RWPE2 (cell line): ENCODE data around the gene ATOH1.

ENCODE experiments used
- ATAC-seq: fragments of 200-7000 bp; cut with Tn5 transposase; 3 replicates; pipeline ENCODE4 v1.9.1; 2021; ENCODE audit warnings: low read depth
- DNase-seq: peaks from one replicate; pipeline ENCODE4 v3.0.0-alpha.2; 2020; ENCODE audit warnings: low spot score
- H3K27ac ChIP-seq: fragments of 450-650 bp; 2 replicates; pipeline ENCODE4 v1.5.1; 2017; ENCODE audit warnings: mild to moderate bottlenecking; ENCODE audit not compliant: poor library complexity, severe bottlenecking
- H3K27me3 ChIP-seq: fragments of 250-450 bp; sonication (Bioruptor Pico); 2 replicates; pipeline ENCODE4 v1.5.1; 2021; ENCODE audit warnings: mild to moderate bottlenecking, moderate library complexity; ENCODE audit not compliant: insufficient read depth, poor library complexity, severe bottlenecking
- H3K36me3 ChIP-seq: fragments of 250-450 bp; sonication (Bioruptor Pico); 2 replicates; pipeline ENCODE4 v1.5.1; 2020; ENCODE audit warnings: low read depth, mild to moderate bottlenecking, moderate library complexity
- H3K4me1 ChIP-seq: fragments of 250-450 bp; sonication (Bioruptor Pico); 2 replicates; pipeline ENCODE4 v1.5.1; 2021; ENCODE audit warnings: mild to moderate bottlenecking, moderate library complexity; ENCODE audit not compliant: insufficient read depth, poor library complexity, severe bottlenecking
- H3K4me3 ChIP-seq: fragments of 250-450 bp; sonication (Bioruptor Pico); 2 replicates; pipeline ENCODE4 v1.5.1; 2021; ENCODE audit warnings: mild to moderate bottlenecking, moderate library complexity; ENCODE audit not compliant: severe bottlenecking
- H3K9me3 ChIP-seq: fragments of 250-450 bp; sonication (Bioruptor Pico); 2 replicates; pipeline ENCODE4 v1.5.1; 2021; ENCODE audit warnings: mild to moderate bottlenecking, moderate library complexity; ENCODE audit not compliant: severe bottlenecking
- TF ChIP-seq, protein P1 (sequence below): fragments of 450-650 bp; IDR thresholded peaks from one replicate; pipeline ENCODE4 v1.5.1; 2017; ENCODE audit warnings: mild to moderate bottlenecking, moderate library complexity; ENCODE audit not compliant: poor library complexity, severe bottlenecking

ATOH1 gene

DNA sequence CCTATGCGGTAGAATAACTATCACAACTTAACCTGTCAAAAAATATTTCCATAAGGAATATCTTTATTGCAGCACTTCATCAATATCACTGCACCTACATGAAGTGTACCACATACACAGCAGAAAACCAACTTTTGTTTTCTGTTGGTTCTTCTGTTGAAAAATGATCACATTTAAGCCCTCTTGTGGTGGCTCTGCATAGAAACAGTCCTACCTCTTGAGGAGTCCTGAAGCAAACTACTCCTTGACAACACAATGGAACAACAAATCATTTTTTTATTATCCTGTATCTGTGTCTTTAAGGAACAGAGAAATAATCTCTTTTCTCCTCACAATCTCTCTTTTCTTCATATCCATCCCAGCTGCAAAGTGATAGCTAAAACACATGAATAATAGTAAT, 39.8 kb upstream of the ATOH1 start:
- Histone ChIP-seq H3K9me3 (no peaks in the 10 kb centered on the region), H3K4me1 (no peaks in the 10 kb centered on the region), H3K36me3 (no peaks in the 10 kb centered on the region), H3K27ac (no peak overlapping the region), H3K27me3 (no peaks in the 10 kb centered on the region), H3K4me3 (no peak overlapping the region)
- TF ChIP-seq, protein P1, sequence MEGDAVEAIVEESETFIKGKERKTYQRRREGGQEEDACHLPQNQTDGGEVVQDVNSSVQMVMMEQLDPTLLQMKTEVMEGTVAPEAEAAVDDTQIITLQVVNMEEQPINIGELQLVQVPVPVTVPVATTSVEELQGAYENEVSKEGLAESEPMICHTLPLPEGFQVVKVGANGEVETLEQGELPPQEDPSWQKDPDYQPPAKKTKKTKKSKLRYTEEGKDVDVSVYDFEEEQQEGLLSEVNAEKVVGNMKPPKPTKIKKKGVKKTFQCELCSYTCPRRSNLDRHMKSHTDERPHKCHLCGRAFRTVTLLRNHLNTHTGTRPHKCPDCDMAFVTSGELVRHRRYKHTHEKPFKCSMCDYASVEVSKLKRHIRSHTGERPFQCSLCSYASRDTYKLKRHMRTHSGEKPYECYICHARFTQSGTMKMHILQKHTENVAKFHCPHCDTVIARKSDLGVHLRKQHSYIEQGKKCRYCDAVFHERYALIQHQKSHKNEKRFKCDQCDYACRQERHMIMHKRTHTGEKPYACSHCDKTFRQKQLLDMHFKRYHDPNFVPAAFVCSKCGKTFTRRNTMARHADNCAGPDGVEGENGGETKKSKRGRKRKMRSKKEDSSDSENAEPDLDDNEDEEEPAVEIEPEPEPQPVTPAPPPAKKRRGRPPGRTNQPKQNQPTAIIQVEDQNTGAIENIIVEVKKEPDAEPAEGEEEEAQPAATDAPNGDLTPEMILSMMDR: peak; percentile 59
- DNase-seq (no peak), ATAC-seq (peak; percentile 42; the same call in 1 of the 3 replicates)

DNA sequence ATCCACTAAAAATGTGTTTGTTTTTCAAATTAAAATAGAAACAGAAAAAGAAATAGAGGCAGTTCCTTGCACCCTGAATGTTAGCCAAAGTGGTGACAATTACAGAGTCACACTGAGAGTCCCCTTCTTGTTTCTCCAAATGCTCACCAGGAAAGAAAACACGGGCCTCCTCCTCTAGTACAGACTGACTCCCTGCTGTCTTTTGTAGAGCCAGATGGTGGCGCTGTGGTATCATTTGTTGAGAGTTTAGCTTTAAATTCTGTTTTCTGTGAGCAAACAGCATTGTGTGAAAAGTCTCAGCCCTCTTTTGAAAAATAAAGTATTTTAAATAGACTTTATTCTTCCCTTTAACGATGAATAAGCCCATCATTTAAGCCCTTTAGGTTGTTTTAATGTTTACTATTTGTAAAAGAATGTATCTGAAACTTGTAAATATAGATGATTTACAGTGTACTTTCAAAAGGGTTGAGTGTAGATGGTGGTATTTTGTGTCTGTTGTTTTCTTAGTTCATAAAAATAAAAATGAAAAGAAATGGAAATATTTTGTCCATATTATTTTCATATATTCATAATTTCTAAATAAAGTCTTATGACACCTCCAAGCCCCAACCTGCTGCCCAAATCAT, 36.9 kb upstream of the ATOH1 start:
- DNase-seq: no peak
- Histone ChIP-seq H3K4me3 (no peak overlapping the region), H3K9me3 (no peaks in the 10 kb centered on the region), H3K27me3 (no peaks in the 10 kb centered on the region), H3K36me3 (no peaks in the 10 kb centered on the region), H3K4me1 (no peaks in the 10 kb centered on the region), H3K27ac (no peak overlapping the region)
- TF ChIP-seq, protein P1: peak; percentile 88
- peak; percentile 68 for ATAC-seq

DNA sequence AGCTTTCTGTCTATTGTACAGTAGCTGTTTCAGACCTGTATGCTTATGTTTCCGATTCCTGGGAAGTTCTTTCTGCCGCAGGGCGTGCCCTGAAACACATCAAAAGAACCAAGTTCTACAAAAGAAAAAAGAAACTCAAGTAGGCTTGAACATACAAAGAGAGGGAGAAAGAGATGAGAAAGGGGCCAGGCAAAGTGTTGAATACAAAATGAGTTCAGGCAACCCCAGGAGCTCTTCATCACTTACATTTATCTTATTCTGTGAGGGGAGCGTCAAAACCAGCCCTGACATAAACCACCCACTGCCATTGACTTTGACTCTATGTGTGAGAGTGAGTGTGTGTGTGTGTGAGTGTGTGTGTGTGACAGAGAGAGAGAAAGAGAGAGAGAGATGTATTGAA, 26.5 kb upstream of the ATOH1 start:
- Histone ChIP-seq H3K27ac (no peak overlapping the region), H3K4me1 (no peaks in the 10 kb centered on the region), H3K9me3 (no peaks in the 10 kb centered on the region), H3K4me3 (no peak overlapping the region), H3K36me3 (no peaks in the 10 kb centered on the region), H3K27me3 (peaks cover 5% of the 10 kb centered on the region)
- ATAC-seq: no peak
- no peak for DNase-seq
- TF ChIP-seq, protein P1: no peak

DNA sequence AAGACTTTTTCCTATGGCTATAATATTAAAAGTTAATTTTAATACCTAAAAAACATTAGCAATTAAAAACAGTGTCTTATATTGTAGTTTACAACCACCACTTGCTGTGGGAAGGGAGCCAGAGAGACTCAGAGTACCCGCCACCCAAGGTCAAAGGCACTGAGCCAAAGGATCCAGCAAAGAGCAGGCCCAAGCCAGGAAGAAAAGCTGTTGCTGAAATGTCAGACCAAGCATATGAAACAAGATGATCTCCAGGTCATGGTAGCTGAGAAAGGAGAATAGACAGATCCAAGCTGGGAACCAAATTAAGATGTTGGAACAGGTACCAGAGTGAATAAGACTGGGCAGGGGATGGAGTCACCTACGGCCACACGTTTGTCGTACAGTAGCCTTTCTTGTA, 18.8 kb upstream of the ATOH1 start:
- DNase-seq (no peak), ATAC-seq (no peak)
- TF ChIP-seq, protein P1: no peak
- H3K4me3 ChIP-seq: no peak overlapping the region
- H3K36me3 ChIP-seq: no peaks in the 10 kb centered on the region
- peaks cover 4% of the 10 kb centered on the region for H3K27me3 ChIP-seq
- H3K4me1 ChIP-seq: no peaks in the 10 kb centered on the region
- H3K27ac ChIP-seq: no peak overlapping the region
- H3K9me3 ChIP-seq: no peaks in the 10 kb centered on the region

DNA sequence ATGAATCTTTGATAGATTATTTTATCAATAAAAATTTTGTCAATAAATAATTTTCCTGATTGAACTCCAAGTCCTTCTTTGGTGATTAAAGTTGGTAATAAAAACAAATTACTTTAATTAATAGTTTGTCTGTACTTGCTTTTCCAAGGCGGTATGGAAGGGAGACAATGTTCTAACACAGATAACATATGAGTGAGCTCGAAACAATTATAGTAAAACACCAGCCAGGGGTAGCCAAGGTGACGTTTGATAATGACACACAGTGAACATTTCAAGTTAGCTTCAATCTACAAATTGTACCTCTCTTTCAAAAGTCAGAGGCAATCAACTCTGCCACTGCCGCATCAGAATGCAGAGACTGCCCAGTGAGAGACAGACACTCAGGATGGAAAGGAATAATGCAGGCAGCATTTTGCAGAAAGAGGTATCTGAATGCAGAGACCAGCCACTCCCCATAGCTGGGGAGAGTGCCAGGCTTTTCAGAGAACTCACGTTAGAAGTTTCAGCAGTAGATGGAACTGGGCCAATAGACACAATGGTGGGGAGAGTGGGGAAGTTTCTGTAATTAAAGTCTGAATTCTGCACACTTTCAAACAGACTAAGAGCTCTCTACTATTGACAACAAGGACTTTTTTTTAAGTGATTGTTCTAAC, 18.1 kb upstream of the ATOH1 start:
- Histone ChIP-seq H3K4me1 (no peaks in the 10 kb centered on the region), H3K27ac (no peak overlapping the region), H3K36me3 (no peaks in the 10 kb centered on the region), H3K4me3 (no peak overlapping the region), H3K27me3 (peaks cover 4% of the 10 kb centered on the region), H3K9me3 (no peaks in the 10 kb centered on the region)
- ATAC-seq: no peak
- TF ChIP-seq, protein P1: no peak
- no peak for DNase-seq
